NCI-H1436 (cell line): ENCODE results near the gene MGST2.
"Not testable (repeated sequence)": the region's sequence is repeated elsewhere in the genome, so short reads cannot be mapped to it uniquely, and the experiment has no call there.

Source experiments
- DNase-seq: peaks from one replicate; lab custom pipeline; 2025; lab: John Stamatoyannopoulos, UW

The MGST2 gene

GRCh38 chr4:139669890-139670289 is 4.3 kb downstream of the MGST2 start:
- no peak for DNase-seq

DNA sequence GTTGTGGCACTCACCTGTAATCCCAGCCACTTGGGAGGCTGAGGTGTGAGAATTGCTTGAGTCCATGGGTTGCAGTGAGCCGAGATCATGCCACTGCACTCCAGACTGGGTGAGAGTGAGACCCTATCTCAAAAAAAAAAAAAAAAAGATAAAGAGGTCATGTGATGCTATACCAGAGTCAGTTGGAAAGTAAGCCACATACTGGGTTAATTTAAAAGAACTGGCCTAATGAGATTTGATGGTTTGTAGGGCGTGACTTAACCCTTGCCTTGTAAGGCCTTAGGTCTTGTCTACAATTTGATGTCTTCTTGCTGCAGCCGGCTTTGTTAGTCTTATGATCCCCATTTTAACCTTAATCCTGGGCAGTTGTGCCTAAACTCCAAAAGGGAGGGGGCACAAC is 5.2 kb downstream of the MGST2 start:
- no peak for DNase-seq

DNA sequence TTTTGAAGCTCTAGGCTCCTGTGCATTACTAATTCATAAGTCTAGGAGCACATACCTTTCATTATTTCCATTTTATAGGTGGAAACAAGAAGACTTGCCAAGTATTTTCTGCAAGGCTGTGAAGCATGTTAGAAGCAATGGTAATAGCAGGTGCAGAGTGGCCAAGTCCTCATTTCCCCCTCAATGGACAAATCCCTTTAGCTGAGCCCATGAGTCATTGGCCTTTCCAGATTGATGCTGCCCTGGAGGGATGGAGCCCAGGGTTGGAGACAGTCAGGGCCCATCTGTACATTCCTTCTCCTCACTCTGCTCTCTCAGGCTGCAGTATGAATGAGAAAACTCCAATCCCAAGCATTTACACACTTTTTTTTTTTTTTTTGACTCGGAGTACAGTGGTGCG is 6.6 kb downstream of the MGST2 start:
- DNase-seq = no peak

DNA sequence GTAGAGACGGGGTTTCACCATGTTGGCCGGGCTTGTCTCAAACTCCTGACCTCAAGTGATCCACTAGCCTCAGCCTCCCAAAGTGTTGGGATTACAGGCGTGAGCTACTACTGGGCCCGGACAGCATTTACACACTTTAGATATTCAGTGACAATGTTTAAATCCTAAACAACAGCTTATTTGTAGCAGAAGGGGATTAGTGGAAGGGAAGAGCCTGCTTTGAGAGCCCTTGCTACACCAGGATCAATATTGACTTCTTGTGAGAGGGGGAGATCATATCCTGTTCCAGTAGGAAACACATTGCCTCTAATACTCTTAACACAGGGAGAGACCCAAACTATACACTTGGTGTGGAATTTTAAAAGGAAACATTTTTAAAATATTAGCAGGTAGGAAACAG is 7.1 kb downstream of the MGST2 start:
- DNase-seq = no peak

- DNase-seq = no peak
These were observed 9.4 kb downstream of the MGST2 start for GRCh38 chr4:139674875-139675550.

- no peak for DNase-seq
These were observed 10.0 kb downstream of the MGST2 start for GRCh38 chr4:139675651-139676050.

GRCh38 chr4:139676365-139676764 is 10.7 kb downstream of the MGST2 start:
- no peak for DNase-seq

DNA sequence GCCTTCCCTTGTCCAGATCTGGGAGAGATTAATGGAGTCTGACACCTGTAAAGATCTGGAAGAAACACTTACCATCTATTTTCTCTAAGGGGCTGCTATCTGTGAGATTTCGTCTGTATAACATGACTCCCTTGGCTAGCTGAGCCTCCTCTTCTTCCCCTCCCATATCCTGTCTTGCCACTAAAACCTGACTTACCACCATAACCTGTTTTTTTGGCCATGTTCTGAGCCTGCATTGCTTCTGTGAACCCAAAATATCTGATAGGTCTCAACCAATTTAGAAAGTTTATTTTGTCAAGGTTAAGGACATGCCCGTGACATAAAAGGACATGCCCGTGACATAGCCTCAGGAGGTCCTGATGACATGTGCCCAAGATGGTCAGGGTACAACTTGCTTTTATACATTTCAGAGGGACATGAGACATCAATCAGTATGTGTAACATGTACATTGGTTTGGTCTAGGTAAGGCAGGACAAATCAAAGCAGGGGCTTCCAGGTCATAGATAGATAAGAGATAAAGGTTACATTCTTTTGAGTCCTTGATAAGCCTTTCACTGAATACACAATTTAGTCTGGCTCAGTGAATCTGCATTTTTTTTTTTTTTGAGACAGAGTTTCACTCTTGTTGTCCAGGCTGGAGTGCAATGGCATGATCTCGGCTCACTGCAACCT is 11.4 kb downstream of the MGST2 start:
- DNase-seq = no peak

DNA sequence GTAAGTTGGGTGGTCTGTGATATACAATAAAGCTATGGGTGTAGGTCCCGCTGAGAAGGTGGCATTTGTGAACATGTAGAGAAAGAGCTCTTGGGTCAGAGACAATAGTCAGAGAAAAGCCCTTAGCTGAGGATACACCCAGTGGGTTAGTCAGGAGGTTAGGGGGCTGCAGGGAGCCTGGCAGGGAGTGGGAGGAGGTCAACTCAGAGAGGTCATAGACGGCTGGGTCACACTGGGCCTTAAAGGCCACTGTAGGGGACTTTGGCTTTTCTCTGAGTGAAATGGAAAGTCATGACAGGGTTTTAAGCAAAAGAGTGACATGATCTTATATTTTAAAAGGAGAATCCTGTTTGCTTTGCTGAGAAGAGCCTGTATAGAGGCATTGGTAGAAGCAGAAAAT is 16.7 kb downstream of the MGST2 start:
- DNase-seq = no peak

DNA sequence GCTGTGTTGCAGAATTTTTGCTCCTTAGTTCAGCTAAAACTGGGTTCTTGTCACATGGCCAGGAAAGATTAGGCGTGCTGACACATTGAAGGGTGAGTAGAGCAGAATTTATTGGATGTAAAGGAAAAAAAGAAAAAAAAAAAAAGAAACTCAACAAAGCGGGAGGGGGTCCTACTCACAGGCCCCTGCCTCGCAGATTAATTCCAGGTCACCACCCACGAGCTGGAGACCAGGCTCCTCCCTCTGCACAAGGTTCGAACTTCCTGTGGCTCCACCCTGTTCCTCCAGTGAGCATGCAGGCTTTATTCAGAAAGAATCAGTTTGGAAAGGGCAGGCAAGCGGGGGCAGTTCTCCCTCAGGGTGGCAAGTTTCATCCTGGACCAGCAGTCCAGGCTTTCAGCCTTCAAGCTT is 17.1 kb downstream of the MGST2 start:
- no peak for DNase-seq

DNA sequence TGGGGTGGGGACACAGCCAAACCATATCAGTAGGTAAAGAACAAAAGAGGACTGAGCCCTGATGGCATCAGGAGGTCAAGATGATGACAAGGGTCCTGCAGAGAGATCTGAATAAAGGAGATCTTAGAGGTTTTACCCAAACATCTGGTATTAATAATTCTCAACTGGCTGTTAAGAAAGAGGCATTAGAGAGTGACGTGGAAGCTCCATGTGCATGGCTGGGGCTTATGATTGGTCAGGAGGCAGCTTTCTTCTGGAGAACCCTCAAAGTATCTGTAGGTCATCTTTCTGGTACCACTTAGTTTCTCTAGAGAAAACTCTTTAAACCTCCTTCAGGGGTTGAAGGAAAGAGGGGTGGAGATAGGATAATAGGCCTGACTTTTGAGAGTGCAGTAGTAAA is 18.7 kb downstream of the MGST2 start:
- no peak for DNase-seq

DNA sequence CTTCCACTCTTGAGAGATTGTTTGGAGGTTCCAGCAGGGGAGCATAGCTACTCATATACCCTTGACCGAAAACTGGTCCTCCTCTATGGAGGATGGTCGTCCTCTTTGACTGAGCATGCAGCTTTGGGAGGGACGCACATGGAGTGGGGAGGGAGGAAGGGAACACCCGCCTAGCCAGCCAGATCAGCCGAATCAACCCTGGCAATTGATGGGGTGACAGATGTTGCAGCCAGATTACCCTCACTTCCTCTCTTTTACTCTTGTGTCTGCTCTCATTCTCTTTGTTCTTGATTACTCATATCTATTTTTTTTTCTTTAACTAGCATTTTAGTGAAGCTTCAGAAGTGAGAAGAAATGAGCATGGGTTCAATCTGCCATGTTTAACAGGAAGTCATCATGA is 19.6 kb downstream of the MGST2 start:
- DNase-seq = no peak

GRCh38 chr4:139686130-139686529 is 20.5 kb downstream of the MGST2 start:
- DNase-seq = no peak

DNA sequence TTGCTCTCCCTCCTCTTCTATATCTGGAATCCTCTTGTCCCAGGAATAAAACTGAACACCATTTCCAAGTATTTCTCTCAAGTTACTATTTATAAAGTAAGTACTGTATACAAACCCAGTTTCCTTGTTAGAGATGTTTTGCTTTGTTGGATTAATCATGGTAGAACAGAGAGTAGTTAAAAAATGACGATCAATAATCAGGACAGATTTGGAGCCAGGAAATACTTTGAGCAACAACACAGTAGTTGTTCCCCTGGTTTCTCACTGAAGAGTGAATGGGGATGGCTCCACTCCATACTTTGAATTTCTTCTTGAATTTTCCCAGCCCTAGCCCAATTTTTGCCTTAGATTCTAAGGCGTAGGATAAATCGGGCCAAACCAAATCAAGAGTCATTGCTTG is 21.4 kb downstream of the MGST2 start:
- DNase-seq = no peak

DNA sequence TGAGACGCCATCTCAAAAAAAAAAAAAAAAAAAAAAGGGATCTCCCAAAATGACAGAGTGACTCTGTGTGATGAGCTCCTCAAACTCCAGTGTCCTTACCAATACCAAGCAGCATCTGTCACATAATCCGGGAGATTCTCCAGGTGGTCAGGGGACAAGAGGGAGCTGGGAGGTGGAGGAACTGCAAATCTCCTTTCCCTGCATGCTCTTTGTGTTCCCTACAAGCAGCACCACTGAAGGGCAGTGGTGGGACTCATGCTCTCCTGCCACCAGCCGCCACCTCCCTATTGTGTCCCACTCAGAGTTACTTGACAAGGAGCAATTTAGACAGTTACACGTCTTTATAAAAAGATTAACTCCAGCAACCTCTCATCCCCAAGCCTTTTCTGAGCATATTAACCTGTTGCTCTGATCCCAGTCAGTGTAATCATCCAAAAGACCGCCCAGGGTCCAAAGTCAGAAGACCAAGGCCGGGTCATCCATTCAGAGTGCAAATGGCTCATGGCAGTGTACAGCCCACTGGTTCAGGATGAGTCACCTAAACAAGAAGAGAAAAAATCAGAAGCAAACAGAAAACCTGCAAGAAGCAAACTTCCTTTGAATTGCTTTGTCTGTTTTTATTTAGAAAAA is 23.6 kb downstream of the MGST2 start:
- DNase-seq = no peak

DNA sequence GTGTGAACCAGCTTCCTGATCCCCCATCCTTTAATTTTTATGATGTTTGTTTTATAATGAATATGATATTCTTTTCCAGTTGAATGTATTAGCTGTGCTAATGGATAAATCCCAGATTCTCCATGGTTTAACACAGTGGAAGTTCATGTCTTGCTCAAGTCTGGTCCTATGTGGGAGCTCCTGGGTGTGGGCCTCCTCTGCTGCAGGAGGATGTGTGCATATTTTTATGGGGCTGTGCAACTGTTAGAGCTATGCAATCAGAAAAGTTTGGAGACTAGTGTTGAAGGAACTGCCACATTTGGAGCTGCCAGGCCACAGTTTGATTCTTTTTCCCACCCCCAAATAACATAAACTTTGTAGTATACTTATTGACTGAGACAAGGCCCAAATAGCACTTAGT is 24.8 kb downstream of the MGST2 start:
- DNase-seq = no peak

GRCh38 chr4:139692309-139693012 is 26.8 kb downstream of the MGST2 start:
- DNase-seq = no peak

DNA sequence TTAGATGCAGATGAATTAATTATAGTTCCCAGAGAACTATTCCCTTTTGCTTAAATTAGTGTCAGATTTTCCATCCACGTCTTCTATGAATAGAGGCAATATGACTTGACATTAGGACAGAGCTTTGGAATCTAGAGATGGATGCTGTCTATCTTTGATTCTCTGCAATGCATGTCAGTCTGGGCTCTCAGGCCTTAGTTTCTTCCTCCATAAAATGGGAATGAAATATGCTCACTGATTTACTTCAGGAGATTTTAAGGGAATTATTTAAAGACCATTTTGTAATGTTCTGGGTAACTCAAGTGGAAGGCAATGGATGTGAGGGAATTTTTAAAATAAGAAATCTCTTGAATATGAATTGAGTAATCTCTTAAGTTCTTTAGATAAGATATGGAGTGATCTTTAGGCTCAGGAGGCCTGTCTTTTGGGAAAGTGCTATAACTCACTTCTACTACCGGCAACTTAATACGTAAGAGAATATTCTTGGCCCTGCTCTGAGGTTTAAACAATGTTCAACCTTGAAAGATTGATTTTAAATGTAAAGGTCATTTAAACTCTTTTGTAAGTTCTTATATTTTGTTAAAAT is 29.0 kb downstream of the MGST2 start:
- no peak for DNase-seq

- no peak for DNase-seq
These were observed 30.9 kb downstream of the MGST2 start for GRCh38 chr4:139696491-139696890.

GRCh38 chr4:139698167-139698925 is 32.7 kb downstream of the MGST2 start:
- DNase-seq = not testable (repeated sequence)

- DNase-seq = no peak
These were observed 34.9 kb downstream of the MGST2 start for GRCh38 chr4:139700568-139700967.
